ENCODE results near the gene AK8.

- TF ChIP-seq BCLAF1 (IDR thresholded peaks at IDR 0.05; ENCODE audit: borderline replicate concordance in 1 of 2, control insufficient read depth in 1 of 2, low read depth in 2 of 2, low read length in 1 of 2) (no peak), IRF2 (CRISPR knock-in tag; IDR thresholded peaks at IDR 0.05) (no peak), CTCF (IDR thresholded peaks at IDR 0.05 in 2 of 3, conservative IDR thresholded peaks at IDR 0.05 in 1 of 3; ENCODE audit: insufficient read depth in 2 of 3, low read depth in 1 of 3, low read length in 3 of 3) (no peak), JUND (IDR thresholded peaks at IDR 0.05; ENCODE audit: borderline replicate concordance, low read depth, low read length) (no peak), JUND (tag; IDR thresholded peaks at IDR 0.05; ENCODE audit: borderline replicate concordance, low read depth, low read length) (no peak), CEBPB (tag; IDR thresholded peaks at IDR 0.05) (no peak), RNF219 (CRISPR knock-in tag; IDR thresholded peaks at IDR 0.05) (no peak), CBX3 (IDR thresholded peaks at IDR 0.05; ENCODE audit: borderline replicate concordance in 1 of 2, low read length in 2 of 2) (no peak), SP1 (CRISPR knock-in tag; IDR thresholded peaks at IDR 0.05) (no peak), TCF7 (IDR thresholded peaks at IDR 0.05; ENCODE audit: borderline replicate concordance) (no peak)
These were observed 4.5 kb upstream of the AK8 start for GRCh38 chr9:132882616-132883015.

Data from K562 (cell line).